GM12878 (cell line): ENCODE measurements around the gene CAP2. TPM values are rescaled to one million over a fixed set of nuclear protein-coding genes. Genes with fewer than 3 reads are reported as not detected.

Experiments used
- ATAC-seq: fragments of 200-7000 bp; cut with Tn5 transposase; 3 replicates; pipeline ENCODE4 v1.9.1; 2020; ENCODE audit warnings: mild to moderate bottlenecking, moderate library complexity
- BruUV-seq: library from RNA; stranded (reverse); fragments of 400-500 nt; replicated peaks from 2 replicates; lab custom pipeline; 2021; lab: Mats Ljungman, UMichigan
- CTCF ChIA-PET: fragments of 300-600 bp; sonication (Branson Sonifier 250); formaldehyde crosslinking; extraction: SDS; loops from one replicate; lab custom pipeline; 2021; ENCODE audit warnings: inconsistent platforms; lab: Yijun Ruan, JAX
- POLR2A ChIA-PET: fragments of 350-600 bp; formaldehyde crosslinking; extraction: SDS; loops from one replicate; lab custom pipeline; 2021; ENCODE audit warnings: inconsistent platforms; lab: Charles Lee
- RAD21 ChIA-PET: fragments of 300-600 bp; sonication (Branson Sonifier 250); formaldehyde crosslinking; loops from one replicate; lab custom pipeline; 2023; ENCODE audit warnings: antibody characterized with exemption; ENCODE audit not compliant: unreplicated experiment; lab: Charles Lee
- SMC1A ChIA-PET: fragments of 300-600 bp; sonication (Branson Sonifier 250); formaldehyde crosslinking; loops from one replicate; lab custom pipeline; 2023; ENCODE audit not compliant: unreplicated experiment, uncharacterized antibody; lab: Charles Lee
- DNase-seq: peaks from one replicate; pipeline ENCODE4 v3.0.0-alpha.2; 2011; ENCODE audit warnings: low read depth, low spot score
- FAIRE-seq: peaks from 3 replicates; lab custom pipeline; 2011; peaks lifted over from hg19 to GRCh38; lab: Jason Lieb, UNC
- H2AFZ ChIP-seq: 2 replicates; pipeline ENCODE4 v1.6.0; 2011; ENCODE audit warnings: low read depth, low read length, control low read depth; ENCODE audit not compliant: control insufficient read depth
- H3K27ac ChIP-seq: 2 replicates; pipeline ENCODE4 v1.5.1; 2011; ENCODE audit warnings: control low read depth; ENCODE audit not compliant: control insufficient read depth, insufficient read depth
- H3K27me3 ChIP-seq, 2 experiments: replicated peaks in 1 of 2; 2 replicates each; pipeline versions ENCODE4 v1.6.0 to v1.6.1; 2011; ENCODE audit warnings: low read length in 1 of 2; ENCODE audit not compliant: control insufficient read depth in 2 of 2, insufficient read depth in 2 of 2
- H3K36me3 ChIP-seq, 2 experiments: 2 replicates each; pipeline ENCODE4 v1.5.1; 2011; ENCODE audit warnings: low read length in 1 of 2; ENCODE audit not compliant: control insufficient read depth in 2 of 2, insufficient read depth in 2 of 2
- H3K4me1 ChIP-seq: 2 replicates; pipeline ENCODE4 v1.6.1; 2011; ENCODE audit warnings: mild to moderate bottlenecking, low read length, moderate library complexity, mixed read lengths; ENCODE audit not compliant: control insufficient read depth, insufficient read depth
- H3K4me2 ChIP-seq: 2 replicates; pipeline ENCODE4 v1.6.0; 2011; ENCODE audit warnings: control low read depth; ENCODE audit not compliant: control insufficient read depth, insufficient read depth
- H3K4me3 ChIP-seq: fragments of 200-600 bp; sonication (generic); 2 replicates; pipeline ENCODE4 v1.5.1; 2016
- H3K79me2 ChIP-seq: 2 replicates; pipeline ENCODE4 v1.6.0; 2011; ENCODE audit warnings: low read length; ENCODE audit not compliant: control insufficient read depth, insufficient read depth
- H3K9ac ChIP-seq: 2 replicates; pipeline ENCODE4 v1.8.0; 2011; ENCODE audit warnings: low read length, control low read depth, mixed read lengths; ENCODE audit not compliant: control insufficient read depth, insufficient read depth
- H3K9me3 ChIP-seq: replicated peaks from 3 replicates; pipeline ENCODE4 v1.5.1; 2011; ENCODE audit warnings: mild to moderate bottlenecking, low read length; ENCODE audit not compliant: control insufficient read depth, insufficient read depth
- H4K20me1 ChIP-seq: 2 replicates; pipeline ENCODE4 v1.6.0; 2011; ENCODE audit not compliant: control insufficient read depth, insufficient read depth
- CTCF ChIP-seq, 3 experiments: IDR thresholded peaks in 2 of 3; conservative IDR thresholded peaks in 1 of 3; 2 replicates each; pipeline ENCODE4 v1.5.1; 2011; ENCODE audit warnings: low read depth in 3 of 3, low read length in 3 of 3, mild to moderate bottlenecking in 3 of 3, control low read depth in 2 of 3, moderate library complexity in 2 of 3, inconsistent platforms in 1 of 3, mixed read lengths in 1 of 3; ENCODE audit not compliant: control insufficient read depth in 2 of 3, insufficient read depth in 1 of 3; ENCODE audit errors: extremely low read depth in 1 of 3
- PKNOX1 ChIP-seq: fragments of 450-650 bp; IDR thresholded peaks from 2 replicates; pipeline ENCODE4 v1.6.1; 2016; ENCODE audit warnings: mild to moderate bottlenecking
- RB1 ChIP-seq: fragments of 450-650 bp; formaldehyde crosslinking; IDR thresholded peaks from 2 replicates; pipeline ENCODE4 v1.6.1; 2017; ENCODE audit warnings: mild to moderate bottlenecking, borderline replicate concordance
- STAT1 ChIP-seq: fragments of 450-650 bp; conservative IDR thresholded peaks from 2 replicates; pipeline ENCODE4 v1.6.1; 2014; ENCODE audit warnings: antibody characterized with exemption, mild to moderate bottlenecking
- TARDBP ChIP-seq: IDR thresholded peaks from 2 replicates; pipeline ENCODE4 v1.6.1; 2016; ENCODE audit warnings: borderline replicate concordance
- WGBS: methylation state at CpG from one replicate; pipeline ENCODE4 v1.1.6; 2016; ENCODE audit warnings: low lambda C conversion rate; ENCODE audit not compliant: insufficient replicate concordance, insufficient coverage; ENCODE audit errors: missing lambda C conversion rate; 5-methylcytosine and 5-hydroxymethylcytosine counted together
- in situ Hi-C: fragments of 300-500 bp; cut with MboI; formaldehyde crosslinking; loops from 9 replicates; pipeline ENCODE4 v1.14.3; 2018; ENCODE audit warnings: mixed read lengths
- intact Hi-C: fragments of 100-400 bp; cut with micrococcal nuclease; formaldehyde crosslinking; loops from one replicate; pipeline ENCODE4 v1.14.2; 2022; ENCODE audit not compliant: unreplicated experiment
- polyA plus RNA-seq, 11 experiments: library from polyadenylated mRNA; depleted of rRNA in 4 of 11; unstranded in 6 of 11; stranded (reverse) in 5 of 11; fragments of >200 nt; fragmentation: Nextera tagmentation in 4 of 11; fragmentation: Illumina TruSeq in 1 of 11; extraction: Ambion mirVana in 4 of 11; extraction: Trizol in 1 of 11; gene quantifications; 1 replicate in 1 of 11; 2 replicates in 10 of 11; pipeline versions ENCODE4 v1.2.1 to v1.2.3, GENCODE V29; 2011 to 2016; ENCODE audit warnings: inconsistent platforms in 2 of 11, missing spikeins in 2 of 11, low read depth in 1 of 11
- total RNA-seq, 4 experiments: library from RNA; depleted of rRNA in 3 of 4; stranded (reverse); fragments of >200 nt in 3 of 4; fragmentation: Illumina TruSeq in 1 of 4; extraction: Trizol in 1 of 4; gene quantifications; 2 replicates each; pipeline versions ENCODE4 v1.2.1 to v1.2.3, GENCODE V29; 2013 to 2021

Gene CAP2
- total and polyA plus RNA-seq, 10 of the 15 experiments (the other 5 are each of a cell fraction or from before 2014, with no cell fraction given): 0.10 to 2.0 (median 0.15) TPM; not detected in 7

DNA sequence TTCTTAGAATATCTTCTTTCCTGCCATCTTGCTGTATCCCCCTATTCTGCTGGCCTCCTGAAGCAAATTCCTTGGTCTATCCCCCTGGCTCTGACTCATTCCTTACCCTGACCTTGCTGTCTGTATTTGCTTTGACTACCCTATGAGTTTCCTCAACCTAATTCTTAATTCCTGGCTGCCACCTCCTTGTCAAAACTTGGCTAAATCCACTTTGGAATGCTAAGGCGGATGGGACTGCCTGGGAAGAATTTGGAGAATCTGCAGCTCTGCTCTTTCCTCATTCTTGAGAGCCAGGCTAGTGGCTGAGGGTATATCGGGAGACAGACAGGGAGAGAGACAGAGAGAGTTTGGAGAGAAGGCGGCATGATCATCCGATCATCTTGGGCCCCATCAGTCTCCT, 24.4 kb downstream of the CAP2 start:
- POLR2A ChIA-PET: interaction anchor here (1.1 to 1.5 kb wide), 2 partner anchors 9 to 11 kb away, joined by 3 to 9 read pairs; no protein-coding TSS in a partner anchor
- FAIRE-seq (no peak), DNase-seq (no peak), ATAC-seq (no peak)
- H3K27me3 ChIP-seq: no peaks in the 10 kb centered on the region
- BruUV-seq: no TSS peak
- no peak overlapping the region for H3K27ac ChIP-seq
- no peaks in the 10 kb centered on the region for H3K9me3 ChIP-seq
- WGBS: 28% methylated on average over 4 of the region's 4 CpGs
- SMC1A ChIA-PET: interaction anchor here (0.9 to 7.6 kb wide), 6 partner anchors 8 to 58 kb away, joined by 3 to 46 read pairs (median 4); no protein-coding TSS in a partner anchor
- RAD21 ChIA-PET: interaction anchor here (1.2 to 1.7 kb wide), 5 partner anchors 10 to 63 kb away, joined by 3 to 9 read pairs (median 4); no protein-coding TSS in a partner anchor
- no peaks in the 10 kb centered on the region for H3K79me2 ChIP-seq
- in situ Hi-C loops (no loop called here), intact Hi-C loops (no loop called here)
- H3K9ac ChIP-seq: no peak overlapping the region
- H3K4me1 ChIP-seq: no peaks in the 10 kb centered on the region
- H4K20me1 ChIP-seq: no peaks in the 10 kb centered on the region
- no peak overlapping the region for H2AFZ ChIP-seq
- H3K4me2 ChIP-seq: no peak overlapping the region
- H3K36me3 ChIP-seq: no peaks in the 10 kb centered on the region
- CTCF ChIA-PET: interaction anchor here (0.7 to 3.4 kb wide), 5 partner anchors 10 to 168 kb away, joined by 3 to 18 read pairs (median 5); partner anchors contain the start of gene CAP2
- no peak for TF ChIP-seq STAT1
- H3K4me3 ChIP-seq: no peak overlapping the region

DNA sequence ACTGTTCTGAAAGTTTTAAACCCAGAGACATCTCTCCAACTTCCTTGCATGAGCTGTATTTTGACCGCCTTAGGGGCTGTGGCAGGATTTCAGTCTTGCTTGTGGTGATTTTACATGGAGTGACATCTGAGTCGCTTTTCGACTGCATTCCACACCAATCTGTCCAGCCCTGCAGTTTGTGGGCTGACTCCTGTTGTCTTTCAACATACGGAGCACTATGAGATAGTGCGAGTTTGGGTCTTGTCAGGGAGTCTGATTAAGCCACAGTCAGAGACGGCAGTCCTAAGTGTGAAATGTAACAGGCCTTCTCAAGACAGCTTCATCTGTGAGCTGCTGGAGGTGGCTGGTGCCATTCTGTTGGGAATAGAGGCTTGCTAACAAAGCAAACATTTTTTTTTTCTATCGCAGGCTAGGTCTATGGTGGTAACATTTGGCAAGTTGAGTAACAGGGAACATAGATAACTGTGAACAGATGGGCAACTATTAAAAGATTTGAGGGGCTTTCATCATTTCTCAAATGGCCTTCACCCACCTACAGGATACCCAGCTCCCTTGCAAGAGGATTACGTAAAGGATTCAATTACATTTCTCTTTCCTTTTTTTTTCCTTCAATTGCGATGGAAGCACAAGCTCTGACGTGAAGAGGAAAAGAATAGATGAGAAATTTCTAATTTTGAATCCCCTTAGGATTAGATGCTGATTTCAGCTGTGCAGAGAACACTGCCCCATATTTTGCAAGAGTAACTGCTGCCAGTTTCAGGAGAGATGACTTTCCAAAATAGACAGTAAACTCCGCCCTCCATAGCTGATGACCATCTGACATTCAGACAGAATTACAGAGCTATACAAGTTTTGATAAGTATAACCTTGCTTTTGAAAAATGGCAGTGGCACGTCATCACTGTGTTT, 25.1 kb downstream of the CAP2 start:
- TF ChIP-seq RB1 (no peak), PKNOX1 (no peak), TARDBP (no peak), CTCF (IDR thresholded peaks at IDR 0.05 in 2 of 3, conservative IDR thresholded peaks at IDR 0.05 in 1 of 3; ENCODE audit: control insufficient read depth in 2 of 3, extremely low read depth in 1 of 3, insufficient read depth in 1 of 3, low read depth in 3 of 3, low read length in 3 of 3) (no peak)
- H3K79me2 ChIP-seq: no peaks in the 10 kb centered on the region
- FAIRE-seq (no peak), ATAC-seq (no peak), DNase-seq (no peak)
- WGBS: 48% methylated on average over 12 of the region's 12 CpGs
- no peaks in the 10 kb centered on the region for H3K9me3 ChIP-seq
- ChIA-PET CTCF (interaction anchor here (0.8 to 3.4 kb wide), 5 partner anchors 11 to 566 kb away, joined by 3 to 18 read pairs (median 5); partner anchors contain the start of gene CAP2), POLR2A (interaction anchor here (0.9 to 1.5 kb wide), 3 partner anchors 8 to 13 kb away, joined by 3 to 9 read pairs (median 3); no protein-coding TSS in a partner anchor), SMC1A (interaction anchor here (0.6 to 7.6 kb wide), 15 partner anchors 9 to 111 kb away, joined by 3 to 46 read pairs (median 4); no protein-coding TSS in a partner anchor), RAD21 (interaction anchor here (0.7 to 1.7 kb wide), 9 partner anchors 10 to 64 kb away, joined by 3 to 9 read pairs (median 3); no protein-coding TSS in a partner anchor)
- no peak overlapping the region for H3K4me3 ChIP-seq
- H2AFZ ChIP-seq: no peak overlapping the region
- H3K27me3 ChIP-seq: no peaks in the 10 kb centered on the region
- no peaks in the 10 kb centered on the region for H3K4me1 ChIP-seq
- intact Hi-C loops: no loop called here
- in situ Hi-C loops: no loop called here
- no peaks in the 10 kb centered on the region for H3K36me3 ChIP-seq
- H3K27ac ChIP-seq: no peak overlapping the region
- H3K4me2 ChIP-seq: no peak overlapping the region
- H4K20me1 ChIP-seq: no peaks in the 10 kb centered on the region
- no TSS peak for BruUV-seq
- H3K9ac ChIP-seq: no peak overlapping the region
